H1 (cell line): ENCODE results near the gene HOXB9. TPM values are rescaled to one million over a fixed set of nuclear protein-coding genes. Genes with fewer than 3 reads are reported as not detected.
A peak's percentile ranks its signal among the peaks of the same experiment; 100 is the strongest.

ENCODE experiments used
- BACH1 ChIP-seq: IDR thresholded peaks from 2 replicates; pipeline ENCODE4 v1.6.1; 2012; ENCODE audit warnings: low read length, improper control_type of control experiment
- CREB1 ChIP-seq: IDR thresholded peaks from 2 replicates; pipeline ENCODE4 v1.6.1; 2012; ENCODE audit warnings: inconsistent platforms
- EZH2 ChIP-seq: fragments of 200-600 bp; sonication (generic); IDR thresholded peaks from 2 replicates; pipeline ENCODE4 v1.7.1; 2012; ENCODE audit warnings: low read depth, mild to moderate bottlenecking, moderate library complexity, low read length, inconsistent platforms; ENCODE audit not compliant: severe bottlenecking
- HDAC2 ChIP-seq, 2 experiments: fragments of 300-600 bp in 1 of 2; sonication (generic) in 1 of 2; IDR thresholded peaks; 2 replicates each; pipeline ENCODE4 v1.6.1; 2011 to 2012; ENCODE audit warnings: low read depth in 2 of 2, low read length in 2 of 2, mild to moderate bottlenecking in 2 of 2, moderate library complexity in 2 of 2, borderline replicate concordance in 1 of 2, inconsistent platforms in 1 of 2
- SIN3A ChIP-seq, 2 experiments: IDR thresholded peaks in 1 of 2; conservative IDR thresholded peaks in 1 of 2; 2 replicates each; pipeline ENCODE4 v1.6.1; 2011 to 2012; ENCODE audit warnings: low read length in 2 of 2, improper control_type of control experiment in 1 of 2, low read depth in 1 of 2, mild to moderate bottlenecking in 1 of 2
- TAF7 ChIP-seq: optimal IDR thresholded peaks from 2 replicates; pipeline ENCODE3; 2011; ENCODE audit warnings: low read depth, mild to moderate bottlenecking, inconsistent platforms, low read length, moderate library complexity, borderline replicate concordance
- USF2 ChIP-seq: IDR thresholded peaks from 2 replicates; pipeline ENCODE4 v1.6.1; 2011; ENCODE audit warnings: low read length, improper control_type of control experiment
- polyA plus RNA-seq, 7 experiments: library from polyadenylated mRNA; depleted of rRNA in 3 of 7; stranded (reverse) in 5 of 7; unstranded in 2 of 7; fragments of >200 nt in 5 of 7; fragments of 200-250 nt in 2 of 7; gene quantifications; 1 replicate in 5 of 7; 2 replicates in 1 of 7; 4 replicates in 1 of 7; pipeline versions ENCODE4 v1.2.1 to v1.2.3, GENCODE V29; 2011 to 2013; ENCODE audit warnings: missing spikeins in 2 of 7, mixed read lengths in 2 of 7
- total RNA-seq: library from RNA; stranded (reverse); fragmentation: NEBNext Ultra II Directional; extraction: Animal tissue kit (Norgen Biotek cat#: 25700); gene quantifications from 2 replicates; pipeline ENCODE4 v1.2.1, GENCODE V29; 2021
- TF ChIP-seq, protein P1 (sequence below): fragments of 300-600 bp; sonication (generic); IDR thresholded peaks from 2 replicates; pipeline ENCODE4 v1.7.1; 2012; ENCODE audit warnings: low read length, moderate library complexity, mild to moderate bottlenecking, inconsistent platforms; ENCODE audit not compliant: insufficient replicate concordance

Gene HOXB9
- total and polyA plus RNA-seq, 2 of the 8 experiments (the other 6 are each of a cell fraction or from before 2014, with no cell fraction given): not detected

- TF ChIP-seq, protein P1, sequence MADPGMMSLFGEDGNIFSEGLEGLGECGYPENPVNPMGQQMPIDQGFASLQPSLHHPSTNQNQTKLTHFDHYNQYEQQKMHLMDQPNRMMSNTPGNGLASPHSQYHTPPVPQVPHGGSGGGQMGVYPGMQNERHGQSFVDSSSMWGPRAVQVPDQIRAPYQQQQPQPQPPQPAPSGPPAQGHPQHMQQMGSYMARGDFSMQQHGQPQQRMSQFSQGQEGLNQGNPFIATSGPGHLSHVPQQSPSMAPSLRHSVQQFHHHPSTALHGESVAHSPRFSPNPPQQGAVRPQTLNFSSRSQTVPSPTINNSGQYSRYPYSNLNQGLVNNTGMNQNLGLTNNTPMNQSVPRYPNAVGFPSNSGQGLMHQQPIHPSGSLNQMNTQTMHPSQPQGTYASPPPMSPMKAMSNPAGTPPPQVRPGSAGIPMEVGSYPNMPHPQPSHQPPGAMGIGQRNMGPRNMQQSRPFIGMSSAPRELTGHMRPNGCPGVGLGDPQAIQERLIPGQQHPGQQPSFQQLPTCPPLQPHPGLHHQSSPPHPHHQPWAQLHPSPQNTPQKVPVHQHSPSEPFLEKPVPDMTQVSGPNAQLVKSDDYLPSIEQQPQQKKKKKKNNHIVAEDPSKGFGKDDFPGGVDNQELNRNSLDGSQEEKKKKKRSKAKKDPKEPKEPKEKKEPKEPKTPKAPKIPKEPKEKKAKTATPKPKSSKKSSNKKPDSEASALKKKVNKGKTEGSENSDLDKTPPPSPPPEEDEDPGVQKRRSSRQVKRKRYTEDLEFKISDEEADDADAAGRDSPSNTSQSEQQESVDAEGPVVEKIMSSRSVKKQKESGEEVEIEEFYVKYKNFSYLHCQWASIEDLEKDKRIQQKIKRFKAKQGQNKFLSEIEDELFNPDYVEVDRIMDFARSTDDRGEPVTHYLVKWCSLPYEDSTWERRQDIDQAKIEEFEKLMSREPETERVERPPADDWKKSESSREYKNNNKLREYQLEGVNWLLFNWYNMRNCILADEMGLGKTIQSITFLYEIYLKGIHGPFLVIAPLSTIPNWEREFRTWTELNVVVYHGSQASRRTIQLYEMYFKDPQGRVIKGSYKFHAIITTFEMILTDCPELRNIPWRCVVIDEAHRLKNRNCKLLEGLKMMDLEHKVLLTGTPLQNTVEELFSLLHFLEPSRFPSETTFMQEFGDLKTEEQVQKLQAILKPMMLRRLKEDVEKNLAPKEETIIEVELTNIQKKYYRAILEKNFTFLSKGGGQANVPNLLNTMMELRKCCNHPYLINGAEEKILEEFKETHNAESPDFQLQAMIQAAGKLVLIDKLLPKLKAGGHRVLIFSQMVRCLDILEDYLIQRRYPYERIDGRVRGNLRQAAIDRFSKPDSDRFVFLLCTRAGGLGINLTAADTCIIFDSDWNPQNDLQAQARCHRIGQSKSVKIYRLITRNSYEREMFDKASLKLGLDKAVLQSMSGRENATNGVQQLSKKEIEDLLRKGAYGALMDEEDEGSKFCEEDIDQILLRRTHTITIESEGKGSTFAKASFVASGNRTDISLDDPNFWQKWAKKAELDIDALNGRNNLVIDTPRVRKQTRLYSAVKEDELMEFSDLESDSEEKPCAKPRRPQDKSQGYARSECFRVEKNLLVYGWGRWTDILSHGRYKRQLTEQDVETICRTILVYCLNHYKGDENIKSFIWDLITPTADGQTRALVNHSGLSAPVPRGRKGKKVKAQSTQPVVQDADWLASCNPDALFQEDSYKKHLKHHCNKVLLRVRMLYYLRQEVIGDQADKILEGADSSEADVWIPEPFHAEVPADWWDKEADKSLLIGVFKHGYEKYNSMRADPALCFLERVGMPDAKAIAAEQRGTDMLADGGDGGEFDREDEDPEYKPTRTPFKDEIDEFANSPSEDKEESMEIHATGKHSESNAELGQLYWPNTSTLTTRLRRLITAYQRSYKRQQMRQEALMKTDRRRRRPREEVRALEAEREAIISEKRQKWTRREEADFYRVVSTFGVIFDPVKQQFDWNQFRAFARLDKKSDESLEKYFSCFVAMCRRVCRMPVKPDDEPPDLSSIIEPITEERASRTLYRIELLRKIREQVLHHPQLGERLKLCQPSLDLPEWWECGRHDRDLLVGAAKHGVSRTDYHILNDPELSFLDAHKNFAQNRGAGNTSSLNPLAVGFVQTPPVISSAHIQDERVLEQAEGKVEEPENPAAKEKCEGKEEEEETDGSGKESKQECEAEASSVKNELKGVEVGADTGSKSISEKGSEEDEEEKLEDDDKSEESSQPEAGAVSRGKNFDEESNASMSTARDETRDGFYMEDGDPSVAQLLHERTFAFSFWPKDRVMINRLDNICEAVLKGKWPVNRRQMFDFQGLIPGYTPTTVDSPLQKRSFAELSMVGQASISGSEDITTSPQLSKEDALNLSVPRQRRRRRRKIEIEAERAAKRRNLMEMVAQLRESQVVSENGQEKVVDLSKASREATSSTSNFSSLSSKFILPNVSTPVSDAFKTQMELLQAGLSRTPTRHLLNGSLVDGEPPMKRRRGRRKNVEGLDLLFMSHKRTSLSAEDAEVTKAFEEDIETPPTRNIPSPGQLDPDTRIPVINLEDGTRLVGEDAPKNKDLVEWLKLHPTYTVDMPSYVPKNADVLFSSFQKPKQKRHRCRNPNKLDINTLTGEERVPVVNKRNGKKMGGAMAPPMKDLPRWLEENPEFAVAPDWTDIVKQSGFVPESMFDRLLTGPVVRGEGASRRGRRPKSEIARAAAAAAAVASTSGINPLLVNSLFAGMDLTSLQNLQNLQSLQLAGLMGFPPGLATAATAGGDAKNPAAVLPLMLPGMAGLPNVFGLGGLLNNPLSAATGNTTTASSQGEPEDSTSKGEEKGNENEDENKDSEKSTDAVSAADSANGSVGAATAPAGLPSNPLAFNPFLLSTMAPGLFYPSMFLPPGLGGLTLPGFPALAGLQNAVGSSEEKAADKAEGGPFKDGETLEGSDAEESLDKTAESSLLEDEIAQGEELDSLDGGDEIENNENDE: no peak
- peak; percentile 75 for TF ChIP-seq EZH2
- TF ChIP-seq SIN3A (conservative IDR thresholded peaks at IDR 0.05 in 1 of 2, IDR thresholded peaks at IDR 0.05 in 1 of 2; ENCODE audit: low read depth in 1 of 2, low read length in 2 of 2): no peak
- no peak for TF ChIP-seq USF2
- TF ChIP-seq HDAC2 (IDR thresholded peaks at IDR 0.05; ENCODE audit: borderline replicate concordance in 1 of 2, low read depth in 2 of 2, low read length in 2 of 2): no peak
- no peak for TF ChIP-seq BACH1
- TF ChIP-seq CREB1: no peak
- no peak for TF ChIP-seq TAF7
Observed at GRCh38 chr17:48596000-48596734, 30.0 kb downstream of the HOXB9 start (continued).
